HuH-7 (cell line): ENCODE measurements around the gene CLIP3.
A peak's percentile ranks its signal among the peaks of the same experiment; 100 is the strongest.
"Not testable (repeated sequence)": the region's sequence is repeated elsewhere in the genome, so short reads cannot be mapped to it uniquely, and the experiment has no call there.

Experiments
- DNase-seq: peaks from one replicate; pipeline ENCODE4 v3.0.0; 2011; ENCODE audit warnings: low spot score

The CLIP3 gene

GRCh38 chr19:36006955-36007354, 25.7 kb downstream of the CLIP3 start:
- no peak for DNase-seq

GRCh38 chr19:36003284-36003683, 29.4 kb downstream of the CLIP3 start:
- no peak for DNase-seq

- no peak for DNase-seq
Measured at GRCh38 chr19:36001605-36002004, 31.1 kb downstream of the CLIP3 start.

GRCh38 chr19:35996777-35997176, 35.9 kb downstream of the CLIP3 start:
- DNase-seq = no peak

GRCh38 chr19:35995048-35995993, 37.4 kb downstream of the CLIP3 start, which contains the start of gene SDHAF1:
TSS of gene SDHAF1 (plus strand) at chr19:35995188. CDS start at chr19:35995275, 87 bp downstream.
- DNase-seq = peak; percentile 99

GRCh38 chr19:35993923-35994598, 38.6 kb downstream of the CLIP3 start:
- no peak for DNase-seq

GRCh38 chr19:35992907-35993765, 39.5 kb downstream of the CLIP3 start:
- DNase-seq = no peak

GRCh38 chr19:35991731-35992450, 40.8 kb downstream of the CLIP3 start:
- DNase-seq = no peak

GRCh38 chr19:35990771-35991730, 41.6 kb downstream of the CLIP3 start:
- no peak for DNase-seq

- no peak for DNase-seq
Measured at GRCh38 chr19:35990156-35990555, 42.5 kb downstream of the CLIP3 start.

- DNase-seq = no peak
Measured at GRCh38 chr19:35988824-35989223, 43.8 kb downstream of the CLIP3 start.

GRCh38 chr19:35987571-35987896, 45.1 kb downstream of the CLIP3 start:
- DNase-seq = no peak

GRCh38 chr19:35986664-35987570, 45.8 kb downstream of the CLIP3 start:
- peak; percentile 75 for DNase-seq

GRCh38 chr19:35986111-35986510, 46.6 kb downstream of the CLIP3 start:
- no peak for DNase-seq

GRCh38 chr19:35983177-35983576, 49.5 kb downstream of the CLIP3 start:
- DNase-seq = no peak

- not testable (repeated sequence) for DNase-seq
Measured at GRCh38 chr19:35980997-35981396, 51.7 kb downstream of the CLIP3 start.

- DNase-seq = no peak
Measured at GRCh38 chr19:35978832-35979365, 53.8 kb downstream of the CLIP3 start.

GRCh38 chr19:35978271-35978670, 54.4 kb downstream of the CLIP3 start:
- no peak for DNase-seq
